Activated CD4-positive, CD25-positive, alpha-beta regulatory T cell treated with anti-CD3 and anti-CD28 coated beads, Interleukin-2, amount 50 U/mL, for 72 hours (primary cell): Measurements from ENCODE around the gene GLDC.

Experiments used
- DNase-seq: peaks from one replicate; pipeline ENCODE4 v3.0.0; 2021

Gene GLDC

DNA sequence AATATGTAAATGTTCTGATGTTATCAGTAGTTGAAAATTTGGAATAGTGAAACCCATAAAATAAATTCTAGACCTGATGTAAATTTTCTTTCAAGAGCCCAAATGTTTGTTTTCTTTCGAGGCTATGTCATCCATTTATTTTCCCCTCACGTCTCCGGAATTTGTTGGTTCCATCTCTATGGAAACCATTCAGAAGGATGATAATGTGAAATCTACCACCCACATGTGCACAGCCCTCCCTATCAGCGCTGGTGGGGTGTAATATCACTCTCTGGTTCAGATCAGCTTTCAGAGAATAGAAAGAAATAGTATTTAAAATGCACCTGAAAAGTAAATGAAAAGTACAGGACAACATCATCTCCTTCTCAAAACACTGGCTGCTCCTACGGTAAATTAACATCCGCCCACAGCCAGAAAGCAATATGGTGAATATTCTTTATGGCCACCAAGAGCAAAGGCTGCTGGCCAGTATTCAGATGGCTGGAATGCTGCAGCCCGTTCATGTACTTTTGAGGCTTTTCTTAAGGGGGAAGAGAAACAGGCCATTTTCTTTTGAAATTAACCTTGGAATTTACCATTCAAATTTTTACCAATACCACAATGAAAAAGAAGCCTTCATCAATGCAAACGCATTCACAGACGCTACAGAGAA is 28.5 kb downstream of the GLDC start:
- DNase-seq: no peak

DNA sequence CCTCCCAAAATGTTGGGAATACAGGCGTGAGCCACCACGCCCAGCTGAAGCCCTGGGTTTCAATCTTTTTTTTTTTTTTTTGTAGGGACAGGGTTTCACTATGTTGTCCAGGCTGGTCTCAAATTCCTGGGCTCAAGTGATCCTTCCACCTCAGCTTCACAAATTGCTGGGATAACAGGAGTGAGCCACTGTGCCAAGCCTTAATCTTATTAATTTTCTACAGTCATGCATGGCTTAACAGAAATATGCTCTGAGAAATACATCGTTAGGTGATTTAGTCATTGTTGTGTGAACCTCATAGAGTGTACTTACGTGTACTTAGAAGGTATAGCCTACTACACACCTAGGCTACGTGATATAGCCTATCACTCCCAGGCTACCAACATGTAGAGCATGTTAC is 31.0 kb downstream of the GLDC start:
- DNase-seq: no peak

DNA sequence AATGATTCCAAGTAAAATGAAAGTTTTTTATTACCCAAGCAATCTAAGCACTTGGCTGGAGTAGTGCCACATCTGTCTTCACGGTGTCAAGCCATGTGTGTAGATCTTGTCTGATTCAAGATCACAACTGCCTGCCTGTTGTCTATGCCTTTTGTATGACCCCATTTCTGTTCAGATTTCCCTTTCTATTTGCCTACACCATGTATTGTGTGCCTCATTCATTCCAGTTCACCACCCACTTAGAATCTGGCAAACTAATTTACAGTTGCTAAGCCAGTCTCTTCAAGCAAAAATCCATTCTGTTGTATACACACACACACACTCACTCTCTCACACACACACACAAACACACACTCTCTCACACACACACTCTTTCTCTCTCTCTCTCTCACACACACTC is 33.7 kb downstream of the GLDC start:
- no peak for DNase-seq

DNA sequence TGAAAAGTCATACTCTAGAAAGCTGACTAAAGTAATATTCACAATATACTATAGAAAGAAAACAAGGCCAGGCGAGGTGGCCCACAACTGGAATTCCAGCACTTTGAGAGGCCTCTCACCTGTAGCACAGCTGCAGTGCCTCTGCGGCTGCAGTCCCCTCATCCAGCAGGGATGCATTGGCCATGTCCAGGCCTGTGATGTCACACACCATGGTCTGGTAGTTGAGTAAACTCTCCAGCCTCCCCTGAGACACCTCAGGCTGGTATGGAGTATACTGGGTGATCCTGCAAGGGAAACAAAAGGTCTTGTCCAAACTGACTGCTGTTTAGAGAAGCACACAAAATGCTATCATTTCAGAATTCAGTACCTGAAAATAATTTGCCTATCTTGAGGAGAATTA is 35.5 kb downstream of the GLDC start:
- DNase-seq: no peak

DNA sequence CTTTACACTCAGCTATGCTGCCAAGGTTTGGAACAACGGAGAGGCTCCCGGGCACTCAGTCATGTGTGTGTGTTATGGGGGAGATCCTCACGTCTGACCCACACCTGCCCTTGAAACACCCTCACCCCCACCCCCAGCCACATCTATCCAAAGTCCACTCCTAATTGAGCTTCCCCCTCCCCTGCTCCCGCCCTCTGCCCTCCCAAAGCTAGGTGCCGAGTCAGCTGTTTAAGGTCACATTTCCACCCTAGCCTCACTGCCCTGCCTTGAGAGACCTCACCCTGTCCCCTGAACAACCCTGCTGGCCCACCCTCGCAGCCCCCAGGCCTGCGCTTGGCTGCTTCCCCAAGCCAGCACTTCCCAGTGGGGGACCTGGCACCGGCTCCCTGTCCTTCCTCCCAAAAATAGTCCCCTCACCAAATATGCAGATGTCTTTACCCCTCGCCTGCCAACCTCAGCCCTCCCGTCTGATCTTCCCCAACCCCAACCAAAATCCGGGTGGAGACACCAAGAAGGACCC is 36.0 kb downstream of the GLDC start:
- DNase-seq: no peak

DNA sequence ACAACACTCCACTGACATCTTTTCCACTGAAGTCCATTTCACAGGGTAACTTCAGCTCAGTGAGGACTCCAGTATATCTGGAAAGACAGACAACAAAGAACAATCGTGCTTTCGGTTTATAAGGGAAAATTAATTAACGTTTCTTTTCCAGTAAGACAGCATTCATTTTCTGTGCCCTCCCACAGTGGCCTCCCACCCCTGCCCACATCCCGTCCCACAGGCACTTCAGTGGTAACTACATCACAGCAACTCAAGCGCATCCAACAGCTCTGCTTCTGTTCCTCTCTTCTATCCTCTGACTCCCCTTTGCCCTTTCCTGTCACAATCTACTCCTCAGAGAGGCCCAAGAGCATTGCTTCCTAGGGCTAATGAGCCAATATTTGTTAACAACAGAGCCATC is 40.3 kb downstream of the GLDC start:
- DNase-seq: no peak

DNA sequence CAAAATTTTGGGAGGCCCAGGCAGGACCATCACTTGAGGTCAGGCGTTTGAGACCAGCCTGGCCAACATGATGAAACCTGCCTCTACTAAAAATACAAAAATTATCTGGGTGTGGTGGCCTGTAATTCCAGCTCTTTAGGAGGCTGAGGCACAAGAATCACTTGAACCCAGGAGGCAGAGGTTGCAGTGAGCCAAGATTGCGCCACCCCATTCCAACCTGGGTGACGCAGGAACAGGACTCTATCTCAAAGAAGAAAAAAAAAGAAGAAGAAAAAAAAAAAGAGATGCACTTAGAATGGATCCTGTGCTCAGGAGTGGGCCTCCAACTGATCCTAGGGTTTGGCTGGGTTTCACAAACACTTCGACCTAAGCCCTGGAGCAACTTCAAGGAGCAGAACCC is 45.1 kb downstream of the GLDC start:
- DNase-seq: no peak

DNA sequence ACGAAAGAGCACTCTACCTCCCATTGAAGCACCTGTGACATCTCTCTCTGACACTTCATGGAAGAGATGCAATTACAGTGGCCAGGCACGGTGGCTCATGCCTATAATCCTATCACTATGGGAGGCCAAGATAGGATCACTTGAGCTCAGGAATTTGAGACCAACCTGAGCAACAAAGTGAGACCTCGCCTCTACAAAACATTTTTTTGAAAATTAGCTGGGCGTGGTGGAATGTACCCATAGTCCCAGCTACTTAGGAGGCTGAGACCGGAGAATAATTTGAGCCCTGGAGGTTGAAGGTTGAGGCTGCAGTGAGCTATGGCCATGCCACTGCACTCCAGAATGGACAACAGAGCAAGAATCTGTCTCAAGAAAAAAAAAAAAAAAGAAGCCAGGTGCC is 45.5 kb downstream of the GLDC start:
- DNase-seq: no peak

DNA sequence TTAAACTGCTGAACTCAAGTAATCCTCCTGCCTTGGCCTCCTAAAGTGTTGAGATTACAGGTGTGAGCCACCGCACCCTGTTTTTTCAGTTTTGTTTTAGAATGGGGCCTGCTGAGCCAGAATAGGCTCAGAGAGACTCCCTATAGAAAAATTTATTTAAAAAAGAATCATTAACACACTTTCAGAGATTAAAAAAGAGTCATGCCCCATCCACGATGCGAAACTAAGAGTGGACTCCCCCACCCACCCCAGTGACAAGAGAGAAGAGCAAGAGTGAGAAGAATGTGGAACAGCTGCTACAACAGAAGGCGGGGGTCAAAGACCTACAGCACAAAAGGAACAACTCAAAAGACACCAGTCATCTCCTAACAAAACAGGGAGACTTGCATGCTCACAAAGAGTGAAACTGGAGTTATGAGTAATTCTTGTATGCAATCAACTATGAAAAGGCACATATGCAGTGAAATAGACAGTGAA is 47.2 kb downstream of the GLDC start:
- DNase-seq: no peak

DNA sequence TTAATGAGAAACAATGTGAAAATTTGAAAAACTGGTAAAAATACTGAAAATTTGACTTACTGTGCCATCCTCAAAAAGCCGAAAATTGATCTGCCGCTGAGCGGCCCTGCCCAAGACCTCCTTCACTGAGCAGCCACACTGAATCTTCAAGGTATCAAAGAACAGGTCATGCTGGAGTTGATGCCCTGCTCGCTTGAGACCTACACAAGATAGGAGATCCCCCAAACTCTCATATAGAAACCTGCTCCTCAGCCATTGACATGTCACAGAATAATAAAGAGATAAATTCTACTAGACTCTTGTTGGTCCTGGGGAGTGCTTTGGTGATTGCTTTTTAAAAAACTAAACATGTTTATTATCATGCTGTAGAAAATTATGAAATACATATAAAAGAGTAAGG is 52.7 kb downstream of the GLDC start:
- DNase-seq: no peak

DNA sequence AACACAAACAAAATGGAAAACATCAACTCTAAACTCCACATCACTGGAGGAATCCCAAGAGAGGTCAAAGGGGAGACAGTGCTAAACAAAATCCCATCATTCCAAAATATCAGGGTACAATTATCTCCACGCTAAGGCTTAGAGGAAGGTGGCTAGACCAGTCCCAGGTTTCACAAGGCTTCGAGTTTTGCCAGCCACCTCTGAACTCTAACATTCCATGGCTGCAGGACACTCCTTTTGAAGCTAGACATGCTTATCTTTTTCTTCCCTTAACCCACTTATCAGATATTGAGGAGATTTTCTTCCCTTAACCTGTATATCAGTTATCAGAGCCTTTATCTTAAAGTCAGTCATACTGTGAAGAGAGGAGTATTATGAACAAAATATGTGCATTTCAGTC is 53.3 kb downstream of the GLDC start:
- DNase-seq: no peak

DNA sequence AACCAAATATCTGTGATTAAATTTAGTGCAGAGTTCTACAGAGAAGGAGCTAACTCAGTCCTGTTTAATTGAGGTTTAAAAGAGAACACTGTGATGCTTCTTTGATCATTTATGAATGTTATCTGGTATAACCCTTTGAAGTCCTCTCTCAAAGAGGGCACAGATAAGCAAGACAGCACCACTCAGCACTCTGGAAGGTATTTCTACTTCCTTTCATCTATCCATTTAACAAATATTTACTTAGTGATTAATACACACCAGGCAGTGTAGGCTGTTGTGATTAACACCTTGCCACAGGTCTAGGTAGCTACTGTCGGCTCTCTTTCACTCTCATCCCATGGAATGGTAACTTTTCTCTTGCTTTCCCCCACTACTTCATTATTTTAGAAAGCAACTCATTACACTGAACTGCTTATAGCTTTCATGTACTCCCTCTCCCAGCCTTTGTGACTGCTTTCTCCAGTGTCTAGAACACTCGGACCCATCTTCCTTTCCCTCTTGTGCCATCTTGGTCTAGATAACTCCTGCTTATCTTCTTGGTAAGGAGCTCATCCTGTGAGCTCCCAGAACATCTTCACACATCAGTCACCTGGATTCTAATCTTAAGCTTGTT is 54.7 kb downstream of the GLDC start:
- no peak for DNase-seq

DNA sequence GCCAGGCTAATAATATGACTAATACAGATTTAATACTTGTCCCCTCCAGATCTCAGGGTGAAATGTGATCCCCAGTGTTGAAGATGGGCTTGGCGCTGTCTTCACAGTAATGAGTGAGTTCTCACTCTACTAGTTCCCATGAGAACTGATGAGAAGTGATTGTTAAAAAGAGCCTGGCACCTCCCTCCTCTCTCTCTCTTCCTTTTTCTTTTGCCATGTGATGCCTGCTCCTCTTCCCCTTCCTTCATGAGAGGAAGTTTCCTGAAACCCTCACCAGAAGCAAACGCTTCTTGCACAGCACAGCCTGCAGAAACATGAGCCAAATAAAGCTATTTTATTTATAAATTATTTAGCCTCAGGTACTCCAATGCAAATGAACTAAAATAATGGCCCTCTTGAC is 55.2 kb downstream of the GLDC start:
- no peak for DNase-seq

DNA sequence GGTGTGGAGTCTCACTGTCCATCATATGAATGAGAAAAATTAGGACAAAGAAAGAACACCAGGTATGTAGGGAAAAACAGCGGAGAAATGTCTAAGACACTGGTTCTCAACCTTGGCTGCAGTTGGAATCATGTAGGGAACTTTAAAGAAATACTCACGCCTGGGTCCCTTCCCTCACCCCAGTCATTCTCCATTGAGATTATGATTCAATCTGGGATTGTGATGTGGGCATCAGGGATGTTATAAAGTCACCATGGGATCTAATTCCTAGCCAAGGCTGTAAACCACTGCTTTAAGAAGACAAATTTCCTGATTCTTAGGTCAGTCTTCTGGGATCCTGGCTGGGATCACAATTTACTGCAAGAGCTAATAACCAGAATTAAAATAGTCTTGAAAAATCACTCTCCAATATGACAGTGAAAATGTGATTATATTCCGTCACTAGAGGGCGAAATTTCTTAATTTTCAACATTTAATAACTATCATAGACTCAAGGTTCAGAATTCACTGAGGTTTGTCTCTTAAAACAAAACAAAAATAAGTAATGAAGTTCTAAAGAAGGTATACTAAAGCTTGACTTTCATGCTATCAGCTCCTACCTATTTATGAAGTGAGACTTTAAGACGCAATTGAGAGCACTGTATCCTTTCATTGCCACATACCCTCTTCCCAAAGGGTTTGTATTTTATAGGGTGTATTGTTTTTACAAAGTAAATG is 60.5 kb downstream of the GLDC start:
- DNase-seq: no peak

DNA sequence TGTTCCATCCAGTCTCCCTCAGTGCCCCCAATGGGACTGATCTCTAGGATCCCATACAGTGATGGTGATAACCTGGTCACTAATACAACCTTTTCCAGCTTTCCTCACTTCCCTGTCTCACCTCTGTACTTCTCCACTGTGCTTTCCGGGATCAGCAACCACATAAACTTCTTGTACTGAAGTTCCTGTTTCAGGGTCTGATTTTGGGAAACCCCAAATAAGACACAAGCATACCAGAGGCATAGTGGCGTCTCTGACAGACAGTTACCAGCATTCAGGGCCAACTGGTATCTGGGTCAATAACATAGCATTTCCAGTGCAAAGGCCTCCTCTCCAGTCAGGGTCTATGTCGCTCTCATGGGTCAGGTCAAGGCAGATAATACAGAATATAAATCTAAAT is 64.3 kb downstream of the GLDC start:
- no peak for DNase-seq

DNA sequence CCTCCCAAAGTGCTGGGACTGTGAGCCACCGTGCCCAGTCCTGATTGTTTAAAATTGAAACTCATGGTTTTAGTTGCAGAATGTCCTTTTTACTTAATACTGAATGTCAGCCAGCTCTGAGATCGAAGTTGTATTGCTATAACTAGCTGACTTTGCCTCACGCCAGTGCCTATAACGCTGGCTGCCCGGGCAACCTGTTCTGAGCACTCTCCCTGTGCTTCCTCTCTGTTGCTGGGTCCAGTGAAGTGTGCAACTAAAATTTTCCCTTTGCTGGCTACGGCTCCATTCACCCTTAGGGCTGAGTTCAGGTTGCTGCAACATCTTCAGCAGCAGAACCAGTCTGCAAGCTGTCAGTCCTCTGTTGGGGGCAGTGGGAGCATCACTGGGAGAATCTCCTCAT is 65.9 kb downstream of the GLDC start:
- no peak for DNase-seq

DNA sequence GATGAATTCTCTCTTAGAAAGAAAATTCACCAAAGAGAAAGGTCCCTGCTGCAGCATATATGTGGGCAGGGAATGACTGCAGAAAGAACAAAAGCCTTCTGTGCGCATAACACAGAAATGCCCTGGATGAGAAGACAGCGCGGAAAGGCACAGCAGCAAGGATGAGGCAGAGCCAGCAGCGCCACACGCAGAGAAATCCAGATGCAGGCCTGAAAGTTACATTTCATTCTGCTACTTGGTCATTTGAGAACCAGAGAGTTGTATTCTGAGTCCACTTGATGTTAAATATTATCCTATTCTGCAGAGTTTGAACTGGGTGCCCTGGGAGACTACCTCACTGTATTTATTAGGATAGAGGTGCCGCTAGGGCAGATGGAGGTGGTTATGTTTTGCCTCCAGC is 68.5 kb downstream of the GLDC start:
- DNase-seq: no peak

DNA sequence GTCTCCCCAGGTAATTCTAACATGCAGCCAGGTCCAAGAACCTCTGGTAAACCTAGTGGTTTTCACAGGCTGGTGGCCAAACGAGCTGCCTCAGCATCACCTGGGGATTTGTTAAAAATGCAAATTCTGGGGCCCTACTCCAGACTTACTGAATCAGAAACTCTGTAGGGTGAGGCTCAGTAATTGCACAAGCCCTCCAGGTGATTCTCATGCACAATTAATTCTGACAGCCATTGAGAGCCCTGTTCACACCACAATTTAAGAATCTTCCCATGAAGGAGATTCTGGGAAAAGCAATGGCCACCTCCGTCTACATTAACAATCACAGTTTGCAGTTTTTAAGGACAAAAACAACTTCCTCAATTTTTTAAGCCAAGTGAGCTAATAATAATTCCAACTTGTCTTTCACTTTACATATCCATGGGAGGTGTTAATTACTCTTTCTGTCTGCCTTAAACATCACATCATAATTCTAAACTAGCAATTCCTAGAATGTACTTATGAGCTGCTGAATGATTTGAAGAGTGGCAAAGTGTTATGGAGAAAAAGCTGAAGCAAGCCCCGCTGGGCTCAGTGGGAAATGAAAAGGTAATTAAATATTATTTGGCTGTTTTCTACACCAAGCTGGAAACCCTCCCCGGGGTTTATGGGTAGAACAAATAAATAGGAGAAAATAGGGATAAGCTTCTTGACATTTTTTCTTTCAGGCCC is 70.0 kb downstream of the GLDC start:
- no peak for DNase-seq

DNA sequence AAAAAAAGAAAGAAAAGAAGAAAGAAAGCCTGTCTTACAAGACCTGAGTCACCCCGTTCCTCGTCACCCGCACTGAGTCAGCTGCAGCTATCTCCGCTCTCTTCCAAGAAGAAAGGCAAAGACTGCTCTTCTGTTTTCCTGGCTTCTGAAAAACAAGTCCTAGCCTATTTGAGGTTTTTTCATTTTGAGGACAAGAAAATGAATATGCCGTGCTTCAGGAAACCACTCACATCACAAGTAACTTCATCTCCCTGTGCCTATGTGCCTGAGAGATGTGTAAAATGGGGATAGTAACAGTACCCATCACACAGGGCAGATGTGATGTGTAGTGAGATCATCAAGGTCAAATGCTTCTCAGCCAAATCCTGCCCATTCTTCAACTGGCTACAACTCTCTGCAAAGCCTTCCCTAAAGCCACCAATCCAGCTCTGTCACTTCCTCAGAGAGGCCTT is 78.4 kb downstream of the GLDC start:
- DNase-seq: no peak

DNA sequence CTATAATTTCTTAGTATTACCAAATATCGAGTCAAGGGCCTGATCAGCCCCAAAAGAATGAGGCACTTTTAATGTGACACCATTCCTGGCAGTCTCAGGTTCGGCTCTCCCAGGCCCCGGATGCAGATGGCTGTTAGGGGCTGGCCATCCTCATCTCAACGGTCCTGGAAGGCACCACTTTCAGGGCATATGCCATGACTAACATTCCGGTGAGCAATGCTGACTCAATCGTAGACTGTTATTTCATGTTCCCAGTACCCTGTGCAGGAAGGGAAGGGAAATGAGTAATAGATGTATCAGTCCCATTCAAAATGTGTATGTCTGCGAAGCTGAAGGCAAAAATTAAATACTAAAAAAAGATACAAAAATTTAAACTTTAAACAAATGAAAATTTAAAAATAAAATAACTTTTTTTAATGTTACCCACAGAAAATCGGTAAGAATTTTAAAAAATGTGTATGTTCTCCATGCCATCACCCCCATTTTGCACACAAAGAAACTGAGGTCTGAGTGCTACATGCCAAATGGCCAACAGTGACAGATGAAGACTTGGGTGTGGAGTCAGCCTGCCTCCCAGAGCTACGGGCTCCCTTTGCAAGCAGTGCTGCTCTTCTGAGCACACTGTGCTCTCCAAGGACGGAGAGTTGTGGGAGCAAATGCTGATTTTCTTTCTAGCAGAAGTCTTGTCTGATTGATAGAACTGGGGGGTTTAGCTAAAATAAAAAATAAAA is 79.0 kb downstream of the GLDC start:
- DNase-seq: peak; percentile 34

DNA sequence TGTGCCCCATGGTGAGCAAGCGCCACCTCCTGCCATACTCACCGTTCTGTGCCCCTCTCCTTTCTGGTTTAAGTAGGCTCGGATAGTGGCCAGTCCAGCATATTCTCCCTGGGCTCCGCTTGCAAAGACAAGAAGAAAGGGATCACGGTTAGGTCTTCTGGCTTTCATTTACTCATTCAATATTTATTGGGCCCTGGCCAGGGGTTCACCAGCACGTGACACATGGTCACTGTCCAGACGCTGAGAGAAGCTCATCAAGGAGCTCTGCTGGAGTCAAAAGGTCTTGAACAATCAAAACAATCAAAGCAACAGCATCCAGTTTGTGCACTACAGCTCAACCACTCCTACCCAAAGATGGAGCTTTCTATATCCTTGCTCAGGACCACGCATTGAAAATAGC is 80.2 kb downstream of the GLDC start:
- no peak for DNase-seq

DNA sequence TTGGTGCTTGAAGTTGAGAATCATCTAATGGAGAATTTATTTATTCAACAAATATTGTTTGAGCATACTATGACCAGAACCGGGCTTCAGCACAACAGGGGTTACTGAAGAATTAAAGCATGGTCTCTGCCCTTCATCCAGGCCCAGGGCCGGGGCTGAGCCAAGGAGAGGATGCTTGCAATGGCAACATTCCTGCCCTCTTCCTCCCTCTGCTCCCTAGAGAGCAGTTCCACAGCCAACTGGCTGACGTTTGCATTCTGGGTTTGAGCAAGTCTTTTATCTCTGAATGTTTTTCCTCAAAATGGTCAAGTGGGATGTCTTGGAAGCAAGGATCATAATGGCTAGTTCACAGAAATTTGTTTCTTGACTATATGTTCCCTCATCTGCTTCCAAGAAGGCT is 80.7 kb downstream of the GLDC start:
- DNase-seq: no peak

DNA sequence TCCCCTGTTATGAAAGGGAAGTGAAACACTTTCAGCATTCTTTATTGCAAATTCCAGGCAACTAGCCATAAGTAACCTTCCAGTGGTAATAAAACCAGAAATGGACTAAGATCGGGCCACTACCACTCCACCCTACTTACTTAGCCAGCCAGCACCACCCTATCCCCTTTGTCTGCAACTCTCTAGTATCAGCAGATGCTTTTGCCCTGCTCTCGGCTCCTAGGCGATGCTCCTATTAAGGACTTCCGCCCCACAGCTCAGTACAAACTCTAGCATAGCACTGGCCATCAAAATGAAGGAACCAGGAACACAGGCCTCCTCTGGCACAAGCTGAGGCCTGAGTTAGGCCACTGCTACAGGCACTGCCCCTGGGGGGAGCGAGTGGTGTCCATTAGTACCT is 81.2 kb downstream of the GLDC start:
- DNase-seq: no peak
